ENCODE results near the gene TMPRSS15. TPM values are rescaled to one million over a fixed set of nuclear protein-coding genes. Genes with fewer than 3 reads are reported as not detected.
"Not testable (repeated sequence)": the region's sequence is repeated elsewhere in the genome, so short reads cannot be mapped to it uniquely, and the experiment has no call there.

The TMPRSS15 gene
- not detected in 2 replicates for total RNA-seq

- no peak for DNase-seq (ENCODE audit: low read depth, low spot score)
These were observed at the start of gene TMPRSS15 for GRCh38 chr21:18403735-18404450. TSS of gene TMPRSS15 (minus strand) at chr21:18403785. CDS start at chr21:18403622, 163 bp downstream.

DNA sequence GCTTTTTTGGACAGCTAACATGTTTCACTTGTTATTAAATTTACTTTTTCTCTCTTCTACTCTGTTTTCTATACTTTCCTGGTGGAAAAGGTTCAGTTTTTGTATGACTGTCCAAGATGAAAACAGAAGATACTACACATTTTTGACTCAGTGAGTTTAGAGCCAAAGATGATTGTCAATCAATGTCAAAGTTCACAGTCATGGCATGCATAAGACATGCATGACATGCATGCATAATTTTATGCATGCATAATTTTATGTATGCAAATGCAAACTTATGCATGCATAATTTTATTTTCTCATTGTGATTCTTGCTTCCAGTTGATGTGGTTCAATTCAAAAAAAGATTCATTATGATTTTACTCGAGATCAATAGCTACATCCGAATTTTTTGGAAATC lies 48.1 kb upstream of the TMPRSS15 start:
- DNase-seq (ENCODE audit: low read depth, low spot score) = no peak

- no peak for DNase-seq (ENCODE audit: low read depth, low spot score)
These were observed 46.3 kb upstream of the TMPRSS15 start for GRCh38 chr21:18449605-18450550.

GRCh38 chr21:18443701-18444100 lies 40.1 kb upstream of the TMPRSS15 start:
- DNase-seq (ENCODE audit: low read depth, low spot score) = no peak

- DNase-seq (ENCODE audit: low read depth, low spot score) = no peak
These were observed 39.5 kb upstream of the TMPRSS15 start for GRCh38 chr21:18443085-18443484.

DNA sequence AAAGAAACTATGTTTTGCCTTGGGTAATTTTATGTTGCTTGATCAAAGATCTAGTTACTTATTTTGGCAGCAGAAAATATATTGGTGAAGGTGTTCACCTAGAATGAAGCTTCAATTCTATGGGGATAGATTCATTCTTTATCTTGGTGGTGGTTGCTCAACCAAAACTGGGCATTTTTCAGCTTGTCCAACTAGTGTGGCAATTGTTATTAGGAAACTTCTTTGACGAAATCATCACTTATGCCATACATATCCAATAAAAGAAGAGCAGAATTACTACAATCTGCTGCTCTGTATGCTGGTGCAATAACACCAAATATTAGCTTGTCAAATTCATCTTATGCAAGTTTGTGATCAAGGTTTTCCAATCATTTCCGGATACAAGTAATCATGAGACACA lies 26.8 kb upstream of the TMPRSS15 start:
- no peak for DNase-seq (ENCODE audit: low read depth, low spot score)

GRCh38 chr21:18424276-18424675 lies 20.7 kb upstream of the TMPRSS15 start:
- DNase-seq (ENCODE audit: low read depth, low spot score) = no peak

DNA sequence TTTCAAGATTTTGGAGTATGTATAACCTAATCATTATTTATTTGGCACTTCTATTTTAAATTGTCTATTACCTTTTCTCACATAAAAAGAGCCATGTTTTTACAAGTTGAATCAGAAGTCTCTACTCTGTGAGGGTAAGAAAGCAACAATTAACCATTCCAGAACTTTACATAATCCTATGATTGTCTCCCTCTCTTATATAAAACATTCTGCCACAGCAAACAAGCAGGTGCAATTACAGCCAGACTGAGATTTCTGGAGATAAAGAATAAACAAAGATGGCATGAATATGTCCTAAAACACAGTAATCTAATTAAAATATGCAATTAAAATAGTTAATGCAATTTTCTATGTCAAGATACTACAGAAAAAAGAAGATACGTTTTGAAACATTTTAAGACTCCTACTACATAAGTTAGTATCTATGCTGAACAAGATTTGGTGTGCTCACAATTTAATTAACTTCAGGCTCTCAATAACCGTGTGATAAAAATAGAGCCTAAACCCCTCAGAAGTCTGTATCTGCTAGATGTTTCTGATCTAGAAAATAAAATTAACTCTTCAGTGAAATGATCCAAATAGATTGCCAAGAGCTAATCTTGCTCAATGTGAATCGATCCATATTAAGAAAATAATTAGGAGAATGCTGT lies 13.7 kb upstream of the TMPRSS15 start:
- no peak for DNase-seq (ENCODE audit: low read depth, low spot score)

- no peak for DNase-seq (ENCODE audit: low read depth, low spot score)
These were observed 8.0 kb upstream of the TMPRSS15 start for GRCh38 chr21:18411565-18411964.

GRCh38 chr21:18409579-18409978 lies 6.0 kb upstream of the TMPRSS15 start:
- no peak for DNase-seq (ENCODE audit: low read depth, low spot score)

DNA sequence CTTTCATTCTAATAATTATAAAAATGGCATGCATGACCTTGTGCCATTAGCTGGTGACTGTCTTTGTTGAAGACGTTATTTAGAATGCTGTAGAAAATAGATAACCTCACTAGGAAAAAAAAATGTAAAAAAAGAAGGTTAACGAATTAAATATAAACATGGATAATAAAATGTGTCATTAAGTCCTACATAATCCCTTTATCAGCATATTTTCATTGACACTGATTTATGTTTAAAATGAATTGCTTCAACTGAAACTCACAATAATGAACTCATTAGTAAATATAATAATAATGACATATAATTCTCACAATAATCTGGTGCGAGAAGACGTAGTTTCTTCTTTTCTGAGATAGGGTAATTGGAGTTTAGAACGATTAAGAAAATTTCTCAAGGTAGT lies 4.7 kb downstream of the TMPRSS15 start:
- no peak for DNase-seq (ENCODE audit: low read depth, low spot score)

GRCh38 chr21:18387994-18388393 lies 15.6 kb downstream of the TMPRSS15 start:
- no peak for DNase-seq (ENCODE audit: low read depth, low spot score)

- DNase-seq (ENCODE audit: low read depth, low spot score) = no peak
These were observed 18.8 kb downstream of the TMPRSS15 start for GRCh38 chr21:18384771-18385170.

GRCh38 chr21:18382934-18383619 lies 20.5 kb downstream of the TMPRSS15 start:
- not testable (repeated sequence) for DNase-seq (ENCODE audit: low read depth, low spot score)

GRCh38 chr21:18382141-18382540 lies 21.4 kb downstream of the TMPRSS15 start:
- no peak for DNase-seq (ENCODE audit: low read depth, low spot score)

DNA sequence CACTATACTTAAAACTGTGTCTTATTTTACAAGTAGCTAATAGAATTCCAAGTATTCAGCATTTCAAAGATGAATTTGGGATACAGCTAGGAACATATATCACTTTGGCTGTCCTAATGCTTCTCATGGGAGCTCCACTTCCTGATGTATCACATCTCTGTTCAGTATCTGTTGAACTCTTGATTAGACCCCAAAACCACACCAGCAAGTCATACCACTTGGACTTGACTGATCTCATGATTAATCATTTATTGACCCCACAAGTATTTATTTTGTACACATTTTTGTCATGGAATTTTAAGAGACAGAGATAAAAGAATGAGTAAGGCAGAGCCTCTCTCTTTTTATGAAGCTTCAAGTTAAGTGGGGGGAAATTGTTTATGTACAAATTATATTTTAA lies 30.0 kb downstream of the TMPRSS15 start:
- DNase-seq (ENCODE audit: low read depth, low spot score) = no peak

- DNase-seq (ENCODE audit: low read depth, low spot score) = no peak
These were observed 33.3 kb downstream of the TMPRSS15 start for GRCh38 chr21:18370301-18370700.

DNA sequence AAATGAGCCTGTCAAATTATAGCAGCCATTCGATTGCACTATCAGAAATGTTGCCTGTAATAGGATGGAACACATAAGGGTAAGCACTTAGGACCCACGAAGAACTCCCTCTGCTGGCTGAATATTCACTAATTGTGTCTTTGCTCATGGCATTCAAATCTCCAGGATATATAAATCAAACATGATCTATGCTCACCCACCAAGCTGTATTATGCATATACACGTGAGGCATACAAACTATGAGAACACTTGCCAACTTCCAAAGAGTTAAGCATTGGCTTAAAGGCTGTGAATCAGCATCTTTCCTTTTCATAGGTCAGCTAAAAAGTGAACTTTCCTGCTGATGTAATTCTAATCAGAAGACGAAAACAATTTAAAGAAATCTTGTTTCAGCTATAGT lies 34.5 kb downstream of the TMPRSS15 start:
- no peak for DNase-seq (ENCODE audit: low read depth, low spot score)

DNA sequence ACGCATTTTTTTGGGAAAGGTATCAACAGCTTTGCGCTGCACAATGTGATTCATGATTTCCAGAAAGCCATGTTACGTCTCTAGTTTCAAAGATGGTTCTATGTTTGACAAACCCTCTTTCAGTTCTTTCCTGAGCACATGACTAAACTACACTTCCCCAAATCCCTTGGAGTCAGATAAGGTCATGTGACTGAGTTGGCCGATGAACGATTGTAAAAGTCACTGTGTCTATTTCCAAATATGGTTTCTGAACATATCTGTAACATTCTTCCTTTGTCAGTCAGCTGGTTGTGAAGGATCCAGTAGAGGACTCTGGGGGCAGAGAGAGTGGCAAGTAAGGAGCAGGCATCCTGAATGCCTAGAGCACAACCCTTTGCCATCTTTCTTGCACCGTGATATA lies 35.4 kb downstream of the TMPRSS15 start:
- DNase-seq (ENCODE audit: low read depth, low spot score) = no peak

GRCh38 chr21:18356801-18357200 lies 46.8 kb downstream of the TMPRSS15 start:
- DNase-seq (ENCODE audit: low read depth, low spot score) = no peak

DNA sequence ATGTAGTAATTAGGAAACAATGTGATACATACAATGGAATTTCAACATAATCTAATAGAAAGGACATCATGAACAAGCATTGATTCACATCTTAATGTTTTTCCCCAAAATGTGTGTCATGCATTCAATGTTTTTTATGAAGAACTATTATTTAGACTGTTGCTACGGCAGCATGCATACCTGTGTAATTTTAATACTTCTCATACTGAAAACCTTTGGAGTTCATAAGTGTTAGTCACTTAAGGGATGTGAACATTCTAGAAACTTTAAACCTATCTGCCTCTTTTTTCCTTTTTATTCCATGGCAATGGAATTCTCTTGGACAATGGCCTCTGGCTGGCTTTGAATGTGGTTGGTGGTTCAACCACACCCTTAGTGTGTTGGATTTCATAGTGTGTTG lies 48.6 kb downstream of the TMPRSS15 start:
- no peak for DNase-seq (ENCODE audit: low read depth, low spot score)
